Left renal pelvis (tissue), 4 donors: Measurements from ENCODE around the gene EBNA1BP2. TPM values are rescaled to one million over a fixed set of nuclear protein-coding genes. Genes with fewer than 3 reads are reported as not detected.
"Not testable (repeated sequence)": the region's sequence is repeated elsewhere in the genome, so short reads cannot be mapped to it uniquely, and the experiment has no call there.

ENCODE experiments used
- DNase-seq, 4 donors: peaks; one replicate each; pipeline ENCODE4 v3.0.0-alpha.2; 2013; ENCODE audit warnings: low read depth in 4 of 4, low spot score in 3 of 4
- polyA plus RNA-seq, 4 donors: library from polyadenylated mRNA; unstranded; fragments of 120-200 nt; gene quantifications; one replicate each; pipeline ENCODE4 v1.2.1, GENCODE V29; 2013; ENCODE audit not compliant: insufficient read length in 4 of 4

The EBNA1BP2 gene, protein sequence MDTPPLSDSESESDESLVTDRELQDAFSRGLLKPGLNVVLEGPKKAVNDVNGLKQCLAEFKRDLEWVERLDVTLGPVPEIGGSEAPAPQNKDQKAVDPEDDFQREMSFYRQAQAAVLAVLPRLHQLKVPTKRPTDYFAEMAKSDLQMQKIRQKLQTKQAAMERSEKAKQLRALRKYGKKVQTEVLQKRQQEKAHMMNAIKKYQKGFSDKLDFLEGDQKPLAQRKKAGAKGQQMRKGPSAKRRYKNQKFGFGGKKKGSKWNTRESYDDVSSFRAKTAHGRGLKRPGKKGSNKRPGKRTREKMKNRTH
- polyA plus RNA-seq, result 10 to 100 TPM; 37.9 to 77.3 (median 74.4) TPM

DNA sequence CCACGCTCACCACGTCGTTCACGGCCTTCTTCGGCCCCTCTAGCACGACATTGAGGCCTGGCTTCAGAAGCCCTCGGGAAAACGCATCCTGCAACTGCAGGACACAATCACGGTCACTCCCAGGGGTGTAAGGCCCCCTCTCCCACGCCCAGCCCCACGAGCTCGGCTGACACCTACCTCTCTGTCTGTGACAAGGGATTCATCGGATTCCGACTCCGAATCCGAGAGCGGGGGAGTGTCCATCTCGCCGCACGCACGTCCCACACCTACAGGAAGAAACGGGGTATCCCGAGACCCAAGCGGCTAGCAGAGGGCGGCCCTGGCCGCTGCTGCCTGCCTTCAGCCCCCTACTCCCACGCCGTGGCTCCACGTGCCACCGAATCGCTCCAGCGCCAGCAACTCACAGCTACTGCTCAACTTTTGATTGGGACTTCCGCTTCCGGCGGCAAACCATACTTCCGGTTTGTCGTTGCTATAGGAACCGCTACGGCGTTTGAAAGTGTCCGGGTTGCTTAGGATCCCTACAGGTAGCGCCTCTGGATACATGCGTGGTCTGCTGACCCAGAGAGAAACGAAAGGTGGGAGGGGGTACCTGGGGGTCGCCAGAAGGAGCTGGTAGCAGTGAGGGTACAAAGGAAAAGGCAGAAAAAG is at the start of gene EBNA1BP2, which contains the start of gene CFAP57:
Gene EBNA1BP2 (minus strand): TSS at position 415 of the 651 bp plus-strand sequence. CDS start 172 bp downstream, at position 243.
Gene CFAP57 (plus strand): TSS at position 455 of the 651 bp plus-strand sequence. CDS start 424 bp downstream, outside the sequence.
- DNase-seq, result peak; percentile 92 to 94 (median 92)

DNA sequence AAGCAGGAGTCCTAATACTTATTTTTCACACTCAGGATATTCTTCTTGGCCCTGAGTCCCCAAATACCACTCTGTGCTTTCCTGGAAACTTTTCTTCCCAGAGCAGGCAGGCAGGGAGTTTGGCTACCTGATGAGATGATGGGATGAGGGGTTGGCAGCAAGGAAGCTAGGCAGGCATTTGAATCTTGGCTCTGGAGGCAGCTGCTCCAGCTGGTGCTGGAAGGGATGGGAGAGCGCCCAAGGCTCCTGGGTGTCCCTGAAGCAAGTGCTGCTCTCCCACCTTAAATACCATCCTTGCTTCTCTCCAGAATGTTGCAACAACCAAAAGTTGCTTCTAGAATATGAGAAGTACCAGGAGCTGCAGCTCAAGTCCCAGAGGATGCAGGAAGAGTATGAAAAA is 49.7 kb upstream of the EBNA1BP2 start:
- no peak for DNase-seq

GRCh38 chr1:43220905-43221778 is 49.1 kb upstream of the EBNA1BP2 start:
- no peak for DNase-seq

DNA sequence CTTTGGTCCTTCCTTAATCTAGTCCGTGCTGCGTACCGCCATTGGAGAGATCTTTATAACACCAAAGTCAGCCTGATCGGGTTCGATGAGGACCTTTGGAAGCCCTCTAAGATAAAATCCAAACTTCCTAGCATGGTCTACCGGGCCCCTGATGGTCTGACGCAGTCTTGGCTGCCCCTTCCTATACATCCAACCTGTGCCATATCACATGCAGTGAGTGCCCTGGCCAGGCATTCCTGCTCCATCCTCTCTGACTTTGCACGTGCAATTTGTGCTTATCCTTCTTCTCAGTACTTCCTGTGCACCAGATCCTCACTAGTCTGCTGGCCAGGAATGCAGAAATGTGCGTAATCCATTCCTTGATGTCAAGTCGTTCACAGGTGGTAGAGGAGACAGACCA is 45.7 kb upstream of the EBNA1BP2 start:
- DNase-seq, result no peak

GRCh38 chr1:43214501-43215444 is 42.7 kb upstream of the EBNA1BP2 start:
- no peak for DNase-seq

GRCh38 chr1:43208277-43208676 is 36.2 kb upstream of the EBNA1BP2 start:
- not testable (repeated sequence) for DNase-seq

DNA sequence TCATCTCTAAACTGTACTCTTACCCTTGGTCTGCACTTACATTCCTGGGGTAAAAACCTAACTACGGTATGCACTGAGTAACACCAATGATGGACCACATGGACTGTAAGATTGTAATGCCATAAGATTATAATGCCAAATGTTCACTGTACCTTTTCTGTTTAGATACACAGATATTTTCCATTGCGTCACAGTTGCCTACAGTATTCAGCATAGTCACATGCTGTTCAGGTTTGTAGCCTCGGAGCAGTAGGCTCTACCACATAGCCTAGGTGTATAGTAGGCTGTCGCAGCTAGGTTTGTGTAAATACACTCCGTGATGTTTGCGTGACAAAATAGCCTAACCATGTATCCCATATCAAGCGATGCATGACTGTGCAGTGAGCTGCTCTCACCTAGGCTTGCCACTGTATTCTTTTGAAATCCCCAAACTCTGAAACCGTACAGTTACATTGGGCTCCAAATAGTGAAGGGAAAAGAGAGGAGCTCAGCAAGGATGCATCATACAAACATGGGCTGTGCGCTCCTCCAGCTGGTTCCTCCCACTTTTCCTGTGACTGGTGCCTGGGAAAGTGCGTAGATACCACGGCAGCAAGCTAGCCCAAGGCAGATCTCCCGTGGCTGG is 35.3 kb upstream of the EBNA1BP2 start:
- DNase-seq, result peak in 1 of 4 donors; percentile 5

DNA sequence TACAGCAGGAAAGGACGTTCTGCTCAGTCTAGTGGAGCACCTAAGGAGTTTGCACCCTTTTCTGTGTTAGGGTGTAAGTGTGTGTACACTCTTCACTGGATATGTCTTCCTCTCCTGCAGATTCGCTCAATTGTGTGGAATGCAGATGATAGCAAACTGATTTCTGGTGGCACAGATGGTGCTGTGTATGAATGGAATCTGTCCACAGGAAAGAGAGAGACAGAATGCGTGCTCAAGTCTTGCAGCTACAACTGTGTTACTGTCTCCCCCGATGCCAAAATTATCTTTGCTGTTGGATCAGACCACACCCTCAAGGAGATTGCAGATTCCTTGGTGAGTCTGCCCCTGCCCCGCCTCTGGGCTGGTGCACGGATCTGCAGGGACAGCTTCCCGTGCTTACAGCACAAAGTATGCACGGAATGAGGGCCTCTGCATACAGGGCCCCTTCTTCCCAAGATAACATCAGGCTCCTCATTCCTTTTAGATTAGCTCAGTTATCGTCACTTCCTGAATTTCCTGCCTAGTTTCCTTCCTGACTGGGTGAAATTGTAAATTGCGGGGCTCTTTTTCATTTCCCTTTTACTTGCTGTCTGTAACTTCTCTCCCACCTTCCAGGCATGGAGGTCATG is 34.6 kb upstream of the EBNA1BP2 start:
- peak in 3 of 4 donors; percentile 26 to 35 (median 26) for DNase-seq

DNA sequence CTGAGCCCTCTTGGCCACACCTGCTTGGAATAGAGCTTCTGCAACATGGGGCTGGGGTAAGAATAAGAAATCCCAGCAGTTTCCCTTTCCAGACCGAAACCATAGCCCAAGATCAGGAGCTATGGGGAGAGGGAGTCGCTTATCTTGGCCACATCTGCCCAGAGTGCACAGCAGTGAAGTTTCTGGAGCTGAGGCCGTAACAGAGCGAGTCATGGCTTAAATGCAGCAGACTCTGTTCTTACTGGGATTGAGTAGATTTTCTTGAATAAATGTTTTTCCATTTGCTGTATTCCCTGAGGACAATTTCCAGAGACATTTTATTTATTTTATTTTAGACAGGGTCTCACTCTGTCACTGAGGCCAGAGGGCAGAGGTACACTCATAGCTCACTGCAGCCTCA is 33.6 kb upstream of the EBNA1BP2 start:
- no peak for DNase-seq

DNA sequence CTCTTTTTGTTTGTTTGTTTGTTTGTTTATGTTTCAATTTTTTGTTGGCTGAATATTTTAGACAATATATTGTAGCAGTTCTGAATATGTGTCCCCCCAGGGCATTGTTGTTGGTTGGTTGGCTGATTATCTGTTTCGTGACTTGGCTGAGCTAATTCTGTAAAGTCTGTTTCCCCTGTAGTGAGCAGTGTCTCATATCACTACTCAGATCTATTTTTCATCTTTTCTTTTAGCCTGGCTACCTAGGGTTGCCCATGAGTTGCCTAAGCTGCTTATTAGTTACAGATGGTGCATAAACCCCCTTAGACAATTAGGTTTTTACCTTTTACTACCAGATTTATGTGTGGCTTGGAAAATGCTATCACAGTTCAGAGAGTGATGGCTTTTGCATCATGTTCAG is 32.3 kb upstream of the EBNA1BP2 start:
- no peak for DNase-seq

DNA sequence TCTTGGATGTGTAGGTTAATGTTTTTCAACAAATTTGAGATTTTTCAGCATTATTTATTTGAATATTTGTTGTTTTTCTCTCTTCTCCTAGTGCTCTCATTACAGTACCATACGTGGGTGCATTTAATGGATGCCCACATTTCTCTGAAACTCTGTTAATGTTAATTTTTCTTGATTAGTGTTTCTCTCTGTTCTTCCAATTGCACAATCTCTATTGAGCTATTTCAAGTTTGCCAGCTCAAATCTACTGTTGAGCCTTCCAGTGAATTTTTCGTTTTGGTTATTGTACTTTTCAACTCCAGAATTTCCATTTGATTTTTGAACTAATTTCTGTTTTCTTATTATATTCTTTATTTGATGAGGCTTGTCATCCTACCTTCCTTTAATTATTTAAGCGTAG is 31.8 kb upstream of the EBNA1BP2 start:
- DNase-seq, result no peak

GRCh38 chr1:43199093-43199726 is 27.1 kb upstream of the EBNA1BP2 start:
- DNase-seq, result no peak

DNA sequence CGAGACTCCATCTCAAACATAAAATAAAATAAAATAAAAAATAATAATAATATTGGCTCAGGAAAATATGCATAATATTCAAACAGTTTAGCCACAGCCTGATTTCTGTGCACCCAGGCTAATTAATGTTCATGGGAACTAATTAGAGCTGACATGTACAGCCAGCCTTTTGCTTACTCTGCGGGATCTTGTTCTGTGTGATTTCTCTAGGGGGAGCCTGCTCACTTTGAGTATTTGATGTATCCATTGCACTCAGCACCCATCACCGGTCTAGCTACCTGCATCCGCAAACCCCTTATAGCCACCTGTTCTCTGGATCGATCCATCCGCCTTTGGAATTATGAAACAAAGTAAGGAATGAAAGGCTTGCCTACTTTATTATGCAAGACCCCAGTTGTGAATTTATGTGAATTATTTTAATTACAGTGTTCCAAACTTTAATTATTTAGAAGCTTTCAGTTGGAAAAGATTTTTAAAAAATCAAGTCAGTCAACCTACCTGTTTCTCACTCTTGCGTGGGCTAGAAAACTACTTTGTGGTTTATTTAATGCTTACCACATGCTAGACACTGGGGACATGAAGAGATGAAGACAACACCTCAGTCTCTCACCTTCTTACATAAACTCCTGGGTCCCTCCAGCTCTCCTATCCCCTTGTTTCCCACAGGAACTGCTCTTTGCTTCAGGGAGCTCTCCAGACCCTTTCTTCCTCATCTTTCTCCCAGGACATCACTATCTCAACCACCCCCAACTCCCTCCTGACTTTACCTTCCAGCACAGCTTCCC is 25.4 kb upstream of the EBNA1BP2 start:
- DNase-seq, result no peak

- DNase-seq, result no peak
These were observed 22.4 kb upstream of the EBNA1BP2 start for GRCh38 chr1:43194509-43194908.

GRCh38 chr1:43188106-43188505 is 16.0 kb upstream of the EBNA1BP2 start:
- no peak for DNase-seq

GRCh38 chr1:43184995-43185394 is 12.9 kb upstream of the EBNA1BP2 start:
- DNase-seq, result no peak

DNA sequence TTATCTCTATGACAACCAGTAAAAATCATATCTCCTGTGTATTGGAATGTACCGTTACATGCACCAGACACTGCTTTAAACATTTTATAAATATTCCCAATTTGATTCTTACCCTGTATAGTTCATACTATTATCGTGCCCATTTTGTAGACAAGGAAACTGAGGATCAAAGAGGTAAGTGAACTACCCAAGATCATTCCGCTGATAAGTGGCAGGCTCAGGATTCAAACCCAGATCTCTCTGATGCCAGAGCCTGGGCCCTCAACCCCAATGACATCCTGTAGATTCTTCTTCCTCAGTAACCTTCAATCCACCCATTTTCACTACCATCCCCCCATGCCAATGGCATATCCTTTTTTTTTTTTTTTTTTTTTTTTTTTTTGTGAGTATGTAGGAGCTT is 12.3 kb upstream of the EBNA1BP2 start:
- no peak for DNase-seq

DNA sequence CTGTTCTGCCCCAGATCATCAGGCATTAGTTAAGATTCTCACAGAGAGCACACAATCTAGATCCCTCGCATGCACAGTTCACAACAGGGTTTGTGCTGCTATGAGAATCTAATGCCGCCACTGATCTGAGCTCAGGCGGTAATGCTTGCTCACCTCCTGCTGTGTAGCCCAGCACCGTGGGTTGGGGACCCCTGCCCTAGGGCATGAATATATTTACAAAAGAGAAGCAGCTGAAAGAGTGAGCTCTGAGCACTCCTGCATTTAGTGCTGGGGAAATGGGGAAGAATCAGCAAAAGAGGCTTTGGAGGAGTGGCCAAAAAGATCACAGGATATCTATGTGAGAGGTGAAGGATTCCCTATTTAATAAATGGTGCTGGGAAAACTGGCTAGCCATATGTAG is 5.6 kb upstream of the EBNA1BP2 start:
- DNase-seq, result no peak
